Trophoblast cell (in vitro differentiated cells and primary cell): Measurements from ENCODE around the gene C19orf25.

Experiments used
- DNase-seq, 2 donors: peaks; one replicate each; pipeline ENCODE4 v3.0.0-alpha.2; 2016
- H2AFZ ChIP-seq: 2 replicates; pipeline ENCODE4 v1.6.1; 2013; ENCODE audit warnings: low read length, moderate library complexity, mild to moderate bottlenecking; ENCODE audit not compliant: insufficient read depth, poor library complexity
- H2AK5ac ChIP-seq: 2 replicates; pipeline ENCODE4 v1.6.1; 2013; ENCODE audit warnings: mild to moderate bottlenecking, low read length
- H2BK120ac ChIP-seq: 2 replicates; pipeline ENCODE4 v1.6.1; 2013; ENCODE audit warnings: low read length, mild to moderate bottlenecking, moderate library complexity; ENCODE audit not compliant: insufficient read depth, poor library complexity
- H2BK12ac ChIP-seq: 2 replicates; pipeline ENCODE4 v1.6.1; 2013; ENCODE audit warnings: mild to moderate bottlenecking, low read length, moderate library complexity
- H2BK5ac ChIP-seq: 2 replicates; pipeline ENCODE4 v1.6.1; 2013; ENCODE audit warnings: low read length, low read depth, moderate library complexity, mild to moderate bottlenecking; ENCODE audit not compliant: poor library complexity
- H3K14ac ChIP-seq: 2 replicates; pipeline ENCODE4 v1.6.1; 2013; ENCODE audit warnings: mild to moderate bottlenecking, low read length
- H3K18ac ChIP-seq: 2 replicates; pipeline ENCODE4 v1.6.1; 2013; ENCODE audit warnings: mild to moderate bottlenecking, low read length
- H3K23ac ChIP-seq: 2 replicates; pipeline ENCODE4 v1.6.1; 2013; ENCODE audit warnings: low read length
- H3K27ac ChIP-seq: 2 replicates; pipeline ENCODE4 v1.5.1; 2013; ENCODE audit warnings: low read depth, mild to moderate bottlenecking, inconsistent platforms, low read length, moderate library complexity
- H3K27me3 ChIP-seq: 2 replicates; pipeline ENCODE4 v1.6.1; 2013; ENCODE audit warnings: inconsistent platforms, mild to moderate bottlenecking, low read length, moderate library complexity; ENCODE audit not compliant: insufficient read depth
- H3K36me3 ChIP-seq, 2 experiments: 1 replicate in 1 of 2; 2 replicates in 1 of 2; pipeline ENCODE4 v1.6.1; 2013; ENCODE audit warnings: low read length in 2 of 2, mild to moderate bottlenecking in 2 of 2, moderate library complexity in 1 of 2; ENCODE audit not compliant: insufficient read depth in 2 of 2, control insufficient read depth in 1 of 2
- H3K4ac ChIP-seq: 2 replicates; pipeline ENCODE4 v1.6.1; 2013; ENCODE audit warnings: low read depth, mild to moderate bottlenecking, low read length, moderate library complexity
- H3K4me1 ChIP-seq, 2 experiments: 1 replicate in 1 of 2; 2 replicates in 1 of 2; pipeline ENCODE4 v1.6.1; 2013; ENCODE audit warnings: low read length in 2 of 2, mild to moderate bottlenecking in 2 of 2, moderate library complexity in 1 of 2; ENCODE audit not compliant: insufficient read depth in 2 of 2, control insufficient read depth in 1 of 2
- H3K4me2 ChIP-seq: 2 replicates; pipeline ENCODE4 v1.6.1; 2013; ENCODE audit warnings: inconsistent platforms, mild to moderate bottlenecking, low read length, moderate library complexity
- H3K4me3 ChIP-seq: 2 replicates; pipeline ENCODE4 v1.5.1; 2013; ENCODE audit warnings: mild to moderate bottlenecking, low read depth, low read length, inconsistent platforms
- H3K79me1 ChIP-seq: one replicate; pipeline ENCODE4 v1.6.1; 2013; ENCODE audit warnings: low read length
- H3K79me2 ChIP-seq: 2 replicates; pipeline ENCODE4 v1.6.1; 2013; ENCODE audit warnings: low read length, mild to moderate bottlenecking; ENCODE audit not compliant: control insufficient read depth, insufficient read depth, poor library complexity
- H3K9ac ChIP-seq: 2 replicates; pipeline ENCODE4 v1.6.1; 2013; ENCODE audit warnings: mild to moderate bottlenecking, low read length
- H3K9me3 ChIP-seq: 2 replicates; pipeline ENCODE4 v1.6.1; 2013; ENCODE audit warnings: low read depth, mild to moderate bottlenecking, control low read depth, inconsistent platforms, low read length; ENCODE audit not compliant: insufficient read depth
- H4K12ac ChIP-seq: 2 replicates; pipeline ENCODE4 v1.6.1; 2013; ENCODE audit warnings: low read depth, mild to moderate bottlenecking, low read length, moderate library complexity
- H4K8ac ChIP-seq: 2 replicates; pipeline ENCODE4 v1.6.1; 2013; ENCODE audit warnings: low read depth, mild to moderate bottlenecking, low read length, moderate library complexity
- H4K91ac ChIP-seq: one replicate; pipeline ENCODE4 v1.6.1; 2013; ENCODE audit warnings: low read depth, mild to moderate bottlenecking, low read length, moderate library complexity
- WGBS: extraction: QIAGEN DNeasy Blood & Tissue Kit; methylation state at CpG from one replicate; pipeline ENCODE4 v1.1.7; 2013; ENCODE audit warnings: missing lambda C conversion rate; ENCODE audit not compliant: insufficient read length, insufficient coverage; ENCODE audit errors: extremely low coverage; 5-methylcytosine and 5-hydroxymethylcytosine counted together

The C19orf25 gene

DNA sequence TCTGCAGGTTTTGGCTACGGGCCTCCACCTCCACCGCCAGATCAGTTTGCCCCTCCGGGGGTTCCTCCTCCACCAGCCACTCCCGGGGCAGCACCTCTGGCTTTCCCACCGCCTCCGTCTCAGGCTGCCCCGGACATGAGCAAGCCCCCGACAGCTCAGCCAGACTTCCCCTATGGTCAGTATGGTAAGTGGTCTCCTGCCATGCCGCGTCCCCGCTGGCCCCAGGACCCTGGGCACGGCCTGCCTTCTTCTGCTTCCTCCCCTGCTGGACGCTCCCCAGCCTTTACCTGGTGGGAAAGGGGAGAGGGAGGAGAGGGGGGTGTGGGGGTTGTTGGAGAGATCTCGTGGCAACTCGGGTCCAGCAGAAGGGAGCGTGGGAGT is 46.5 kb downstream of the C19orf25 start:
- H2BK5ac ChIP-seq: no peak overlapping the region
- no peaks in the 10 kb centered on the region for H3K27me3 ChIP-seq
- no peak overlapping the region for H2BK120ac ChIP-seq
- no peak overlapping the region for H2BK12ac ChIP-seq
- H3K14ac ChIP-seq: no peak overlapping the region
- no peaks in the 10 kb centered on the region for H3K79me2 ChIP-seq
- H3K36me3 ChIP-seq: peaks cover 68 to 69% of the 10 kb centered on the region in 2 experiments
- no peak overlapping the region for H4K8ac ChIP-seq
- no peak overlapping the region for H3K4ac ChIP-seq
- H3K27ac ChIP-seq: no peak overlapping the region
- H3K9ac ChIP-seq: no peak overlapping the region
- H2AFZ ChIP-seq: no peak overlapping the region
- no peaks in the 10 kb centered on the region for H3K4me1 ChIP-seq
- H3K4me3 ChIP-seq: peak overlapping the region; percentile 16
- H3K18ac ChIP-seq: no peak overlapping the region
- H2AK5ac ChIP-seq: no peak overlapping the region
- H3K79me1 ChIP-seq: no peaks in the 10 kb centered on the region
- WGBS: no CpG with 5 or more reads among the region's 16 CpGs
- H4K12ac ChIP-seq: no peak overlapping the region
- H3K4me2 ChIP-seq: no peak overlapping the region
- DNase-seq: no peak
- H3K23ac ChIP-seq: no peak overlapping the region
- no peak overlapping the region for H4K91ac ChIP-seq
- no peaks in the 10 kb centered on the region for H3K9me3 ChIP-seq

GRCh38 chr19:1431759-1432506 is 47.1 kb downstream of the C19orf25 start:
- no peak overlapping the region for H2AK5ac ChIP-seq
- H2BK120ac ChIP-seq: no peak overlapping the region
- no peak for DNase-seq
- H2AFZ ChIP-seq: no peak overlapping the region
- H4K12ac ChIP-seq: no peak overlapping the region
- H3K9me3 ChIP-seq: no peaks in the 10 kb centered on the region
- no peak overlapping the region for H3K14ac ChIP-seq
- no CpG with 5 or more reads among the region's 24 CpGs for WGBS
- no peak overlapping the region for H3K4me2 ChIP-seq
- no peak overlapping the region for H3K27ac ChIP-seq
- H4K91ac ChIP-seq: no peak overlapping the region
- H3K4me1 ChIP-seq: no peaks in the 10 kb centered on the region
- no peak overlapping the region for H2BK5ac ChIP-seq
- no peaks in the 10 kb centered on the region for H3K27me3 ChIP-seq
- H3K23ac ChIP-seq: no peak overlapping the region
- H3K36me3 ChIP-seq: peaks cover 74 to 75% of the 10 kb centered on the region in 2 experiments
- no peak overlapping the region for H3K4me3 ChIP-seq
- H3K79me1 ChIP-seq: no peaks in the 10 kb centered on the region
- H3K4ac ChIP-seq: no peak overlapping the region
- no peak overlapping the region for H2BK12ac ChIP-seq
- H4K8ac ChIP-seq: no peak overlapping the region
- H3K79me2 ChIP-seq: no peaks in the 10 kb centered on the region
- no peak overlapping the region for H3K9ac ChIP-seq
- no peak overlapping the region for H3K18ac ChIP-seq

DNA sequence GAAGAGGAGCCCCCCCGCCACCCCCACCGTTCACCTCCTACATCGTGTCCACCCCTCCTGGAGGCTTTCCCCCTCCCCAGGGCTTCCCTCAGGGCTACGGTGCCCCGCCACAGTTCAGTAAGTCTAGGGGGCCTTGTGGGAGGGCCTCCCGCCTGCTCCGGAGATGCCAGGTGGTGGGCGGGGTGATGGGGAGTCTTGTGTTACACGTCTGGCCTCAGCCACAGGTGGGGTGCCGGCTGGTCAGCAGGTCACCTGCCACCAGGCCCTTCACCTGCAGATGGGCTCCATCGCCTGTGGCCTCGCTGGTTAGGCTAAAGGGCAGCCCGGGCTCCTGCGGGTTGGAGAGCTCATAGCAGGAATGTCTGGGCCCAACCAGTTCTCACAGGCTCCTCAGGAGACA is 48.8 kb downstream of the C19orf25 start:
- Histone ChIP-seq H3K9me3 (no peaks in the 10 kb centered on the region), H3K18ac (no peak overlapping the region), H3K9ac (no peak overlapping the region), H3K79me2 (no peaks in the 10 kb centered on the region), H3K14ac (no peak overlapping the region), H3K79me1 (no peaks in the 10 kb centered on the region), H3K23ac (no peak overlapping the region), H3K27ac (no peak overlapping the region), H4K8ac (no peak overlapping the region), H3K4ac (no peak overlapping the region), H2AK5ac (no peak overlapping the region), H3K36me3 (peaks cover 80 to 83% of the 10 kb centered on the region in 2 experiments), H3K4me1 (peaks cover 6 to 9% of the 10 kb centered on the region in 2 experiments), H4K12ac (no peak overlapping the region), H2BK5ac (no peak overlapping the region), H3K27me3 (no peaks in the 10 kb centered on the region), H3K4me3 (no peak overlapping the region), H2AFZ (no peak overlapping the region), H3K4me2 (no peak overlapping the region), H2BK120ac (no peak overlapping the region), H4K91ac (no peak overlapping the region), H2BK12ac (no peak overlapping the region)
- DNase-seq: peak; percentile 46 to 60
- WGBS: no CpG with 5 or more reads among the region's 14 CpGs

DNA sequence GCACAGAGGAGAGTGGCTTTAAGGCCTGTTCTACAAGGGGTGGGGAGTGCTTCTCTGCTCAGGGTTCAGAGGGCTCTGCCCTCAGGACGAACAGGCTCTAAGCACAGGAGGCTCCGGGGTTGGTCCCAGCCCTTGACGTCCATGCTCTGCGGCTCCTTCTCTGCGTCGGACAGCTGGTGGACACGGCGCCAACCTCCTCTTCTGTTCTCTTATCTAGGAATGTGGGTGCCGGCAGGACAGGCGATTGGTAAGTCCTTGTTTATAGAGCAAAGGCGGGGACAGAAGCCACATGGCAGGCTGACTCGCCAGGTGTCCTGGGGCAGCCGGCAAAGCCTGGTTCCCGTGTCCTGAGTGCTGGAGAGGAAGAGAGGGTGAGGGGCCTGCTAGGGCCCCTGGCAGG is 49.3 kb downstream of the C19orf25 start:
- no peak overlapping the region for H2AFZ ChIP-seq
- no peak overlapping the region for H4K12ac ChIP-seq
- no peak overlapping the region for H3K9ac ChIP-seq
- DNase-seq: no peak
- no peak overlapping the region for H4K8ac ChIP-seq
- no peak overlapping the region for H3K4ac ChIP-seq
- no peak overlapping the region for H2BK5ac ChIP-seq
- no peak overlapping the region for H3K4me2 ChIP-seq
- no peaks in the 10 kb centered on the region for H3K27me3 ChIP-seq
- H3K36me3 ChIP-seq: peaks cover 83 to 87% of the 10 kb centered on the region in 2 experiments
- no peak overlapping the region for H3K27ac ChIP-seq
- H3K4me1 ChIP-seq: peaks cover 9% of the 10 kb centered on the region in 2 experiments
- H2AK5ac ChIP-seq: no peak overlapping the region
- no peak overlapping the region for H3K4me3 ChIP-seq
- no peak overlapping the region for H3K23ac ChIP-seq
- no peaks in the 10 kb centered on the region for H3K9me3 ChIP-seq
- no peak overlapping the region for H2BK12ac ChIP-seq
- H4K91ac ChIP-seq: no peak overlapping the region
- no peak overlapping the region for H3K18ac ChIP-seq
- H3K14ac ChIP-seq: no peak overlapping the region
- H3K79me2 ChIP-seq: no peaks in the 10 kb centered on the region
- no CpG with 5 or more reads among the region's 14 CpGs for WGBS
- H2BK120ac ChIP-seq: no peak overlapping the region
- no peaks in the 10 kb centered on the region for H3K79me1 ChIP-seq
